Fibroblast of mammary gland (primary cell): ENCODE data around the gene ARID1B.
A peak's percentile ranks its signal among the peaks of the same experiment; 100 is the strongest.

Experiments used
- DNase-seq: peaks from one replicate; pipeline ENCODE4 v3.0.0-alpha.2; 2010; ENCODE audit warnings: low read depth
- H3K4me3 ChIP-seq: 2 replicates; pipeline ENCODE4 v1.5.1; 2011; ENCODE audit warnings: low read depth, mild to moderate bottlenecking, low read length, moderate library complexity; ENCODE audit not compliant: control insufficient read depth
- TF ChIP-seq, protein P1 (sequence below): conservative IDR thresholded peaks from 2 replicates; pipeline ENCODE4 v1.5.1; 2011; ENCODE audit warnings: low read depth, low read length, inconsistent platforms; ENCODE audit not compliant: control insufficient read depth, insufficient read depth

The ARID1B gene

DNA sequence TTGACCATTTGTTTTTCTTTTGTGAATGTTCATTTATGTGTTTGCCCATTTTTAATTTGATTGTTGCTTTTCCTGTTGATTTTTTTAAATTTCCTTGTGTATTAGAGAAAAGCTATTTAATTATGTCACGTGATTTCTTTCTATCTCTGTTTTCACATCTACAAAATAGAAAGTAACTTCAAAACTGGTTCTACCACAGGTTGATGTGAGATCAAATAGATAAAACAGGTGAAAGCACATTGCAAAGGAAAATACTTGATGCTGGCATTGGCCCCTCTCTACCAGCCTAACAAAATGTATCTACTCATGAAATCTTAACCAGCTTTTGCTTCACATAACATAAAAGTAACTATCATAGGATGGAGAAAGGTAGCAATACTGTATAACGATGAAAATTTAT, 416.9 kb downstream of the ARID1B start:
- TF ChIP-seq, protein P1, sequence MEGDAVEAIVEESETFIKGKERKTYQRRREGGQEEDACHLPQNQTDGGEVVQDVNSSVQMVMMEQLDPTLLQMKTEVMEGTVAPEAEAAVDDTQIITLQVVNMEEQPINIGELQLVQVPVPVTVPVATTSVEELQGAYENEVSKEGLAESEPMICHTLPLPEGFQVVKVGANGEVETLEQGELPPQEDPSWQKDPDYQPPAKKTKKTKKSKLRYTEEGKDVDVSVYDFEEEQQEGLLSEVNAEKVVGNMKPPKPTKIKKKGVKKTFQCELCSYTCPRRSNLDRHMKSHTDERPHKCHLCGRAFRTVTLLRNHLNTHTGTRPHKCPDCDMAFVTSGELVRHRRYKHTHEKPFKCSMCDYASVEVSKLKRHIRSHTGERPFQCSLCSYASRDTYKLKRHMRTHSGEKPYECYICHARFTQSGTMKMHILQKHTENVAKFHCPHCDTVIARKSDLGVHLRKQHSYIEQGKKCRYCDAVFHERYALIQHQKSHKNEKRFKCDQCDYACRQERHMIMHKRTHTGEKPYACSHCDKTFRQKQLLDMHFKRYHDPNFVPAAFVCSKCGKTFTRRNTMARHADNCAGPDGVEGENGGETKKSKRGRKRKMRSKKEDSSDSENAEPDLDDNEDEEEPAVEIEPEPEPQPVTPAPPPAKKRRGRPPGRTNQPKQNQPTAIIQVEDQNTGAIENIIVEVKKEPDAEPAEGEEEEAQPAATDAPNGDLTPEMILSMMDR = no peak
- no peak for DNase-seq
- H3K4me3 ChIP-seq = no peak overlapping the region

DNA sequence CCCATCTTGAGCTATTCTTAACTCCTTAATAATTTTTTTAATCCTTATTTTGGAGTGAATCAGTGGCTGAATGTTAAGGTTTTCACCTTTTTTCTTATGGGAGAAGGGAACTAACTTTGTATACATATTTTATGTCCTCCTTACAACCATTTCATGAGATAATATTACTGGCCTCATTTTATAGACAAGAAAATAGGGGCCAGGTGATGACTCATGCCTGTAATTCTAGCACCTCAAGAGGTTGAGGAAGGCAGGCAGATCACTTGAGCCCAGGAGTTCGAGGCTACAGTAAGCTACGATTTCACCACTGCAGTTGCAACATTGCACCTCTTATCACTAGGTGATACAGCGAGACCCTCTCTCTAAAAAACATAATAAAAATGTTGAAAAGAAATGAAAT, 417.5 kb downstream of the ARID1B start:
- peak; percentile 26 for DNase-seq
- no peak overlapping the region for H3K4me3 ChIP-seq
- TF ChIP-seq, protein P1 = no peak

DNA sequence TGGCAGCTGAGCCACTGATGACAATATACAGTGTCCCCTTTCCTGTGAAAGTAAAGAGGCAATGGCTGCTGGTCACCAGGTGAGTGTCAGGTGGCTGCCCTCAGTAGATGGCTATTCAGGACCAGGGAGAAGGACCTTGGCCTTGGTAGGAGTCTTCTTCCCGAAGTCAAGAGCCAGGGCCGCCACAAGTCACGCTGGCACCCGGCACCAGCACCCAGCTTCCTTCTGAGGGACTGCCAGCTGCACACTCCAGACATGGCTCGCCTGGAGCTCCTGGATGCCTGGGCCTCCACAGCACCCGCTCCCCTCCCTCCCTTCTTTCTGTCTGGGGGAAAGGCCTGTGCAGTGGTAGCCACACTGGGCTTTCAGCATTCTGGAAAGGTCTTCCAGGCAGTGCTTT, 419.2 kb downstream of the ARID1B start:
- no peak overlapping the region for H3K4me3 ChIP-seq
- no peak for DNase-seq

DNA sequence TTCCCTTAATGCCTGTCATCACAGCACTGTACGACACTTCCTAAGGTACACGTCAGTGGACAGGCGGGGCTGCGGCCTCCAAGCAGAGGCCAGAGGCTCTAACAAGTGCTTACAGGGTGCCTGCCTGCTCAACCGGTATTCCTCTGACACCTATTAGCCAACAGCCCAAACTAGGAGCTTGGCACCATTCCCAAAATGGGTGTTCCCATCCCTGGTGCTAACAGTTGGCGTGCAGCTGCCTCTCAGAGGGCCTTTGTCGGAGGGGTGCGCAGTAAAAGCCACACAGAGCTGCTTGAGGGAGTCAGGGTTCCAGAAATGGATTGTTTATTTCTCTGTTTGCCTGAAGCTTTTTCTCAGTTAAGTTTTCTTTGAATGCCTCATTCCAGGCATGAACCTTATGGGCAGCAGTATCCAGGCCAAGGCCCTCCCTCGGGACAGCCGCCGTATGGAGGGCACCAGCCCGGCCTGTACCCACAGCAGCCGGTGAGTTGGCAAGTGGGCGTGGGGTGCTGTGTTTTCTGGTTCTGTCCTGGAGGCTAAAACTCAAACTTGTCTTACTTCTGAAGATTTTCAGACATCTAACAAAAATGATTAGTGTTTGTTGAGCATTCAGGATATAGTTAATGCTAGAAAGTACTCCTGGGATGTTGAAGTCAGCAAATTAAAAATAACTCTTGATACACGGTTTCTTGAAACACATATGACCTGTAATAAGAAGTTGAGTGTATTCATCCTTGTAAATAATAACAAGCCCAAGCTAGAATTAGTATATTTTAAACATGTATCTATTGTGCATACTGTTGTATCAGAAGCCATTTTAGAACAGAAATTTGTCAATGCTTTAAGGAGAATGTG, 421.5 kb downstream of the ARID1B start:
- H3K4me3 ChIP-seq = no peak overlapping the region
- DNase-seq = no peak
- TF ChIP-seq, protein P1 = no peak

More for the DNA sequence above, 419.2 kb downstream of the ARID1B start:
- TF ChIP-seq, protein P1 = no peak

DNA sequence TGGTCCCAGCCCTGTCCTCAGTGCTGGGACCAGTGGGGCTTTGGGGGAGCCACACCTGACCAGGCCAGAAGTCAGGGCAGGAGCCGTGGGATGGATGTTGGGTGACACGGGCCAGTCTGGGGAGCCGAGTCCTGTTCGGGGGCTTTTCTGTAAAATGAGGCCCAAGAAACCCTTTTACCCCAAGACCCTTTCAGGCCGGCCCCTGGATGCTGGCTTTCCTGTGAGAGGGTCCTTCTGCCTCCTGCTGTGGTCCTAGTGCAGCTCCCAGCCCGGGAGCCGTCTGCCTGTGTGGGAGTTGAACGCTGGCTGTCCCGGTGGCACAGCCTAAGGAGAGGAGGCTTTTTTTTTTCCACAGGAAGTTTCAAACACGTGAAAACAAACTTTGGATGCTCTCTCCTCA, 422.9 kb downstream of the ARID1B start:
- no peak overlapping the region for H3K4me3 ChIP-seq
- TF ChIP-seq, protein P1 = no peak
- no peak for DNase-seq

DNA sequence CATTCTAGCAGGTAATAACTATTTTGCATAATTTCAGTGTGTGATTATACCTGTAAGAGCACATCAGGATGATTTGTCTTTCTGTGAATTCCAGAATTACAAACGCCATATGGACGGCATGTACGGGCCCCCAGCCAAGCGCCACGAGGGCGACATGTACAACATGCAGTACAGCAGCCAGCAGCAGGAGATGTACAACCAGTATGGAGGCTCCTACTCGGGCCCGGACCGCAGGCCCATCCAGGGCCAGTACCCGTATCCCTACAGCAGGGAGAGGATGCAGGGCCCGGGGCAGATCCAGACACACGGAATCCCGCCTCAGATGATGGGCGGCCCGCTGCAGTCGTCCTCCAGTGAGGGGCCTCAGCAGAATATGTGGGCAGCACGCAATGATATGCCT, 423.4 kb downstream of the ARID1B start:
- no peak for DNase-seq
- H3K4me3 ChIP-seq = no peak overlapping the region
- TF ChIP-seq, protein P1 = no peak
